AG08396 (cell line): Measurements from ENCODE around the gene PIM3.

ENCODE experiments used
- DNase-seq: peaks from one replicate; pipeline ENCODE4 v3.0.0; 2012; ENCODE audit warnings: low spot score, mixed read lengths

The PIM3 gene

GRCh38 chr22:49928555-49929210 lies 31.9 kb upstream of the PIM3 start:
- DNase-seq: no peak

GRCh38 chr22:49929211-49929979 lies 31.2 kb upstream of the PIM3 start:
- peak; percentile 92 for DNase-seq

GRCh38 chr22:49929994-49930575 lies 30.5 kb upstream of the PIM3 start:
- DNase-seq: no peak

GRCh38 chr22:49930596-49931412 lies 29.8 kb upstream of the PIM3 start:
- peak; percentile 78 for DNase-seq

GRCh38 chr22:49933236-49934159 lies 27.1 kb upstream of the PIM3 start:
- no peak for DNase-seq

GRCh38 chr22:49934160-49934890 lies 26.2 kb upstream of the PIM3 start:
- DNase-seq: no peak

- peak; percentile 84 for DNase-seq
Measured at GRCh38 chr22:49934891-49935557, 25.5 kb upstream of the PIM3 start.

GRCh38 chr22:49935561-49935960 lies 25.0 kb upstream of the PIM3 start:
- no peak for DNase-seq

GRCh38 chr22:49936018-49936972 lies 24.3 kb upstream of the PIM3 start:
- peak; percentile 86 for DNase-seq

GRCh38 chr22:49936973-49937757 lies 23.4 kb upstream of the PIM3 start:
- DNase-seq: no peak

- DNase-seq: no peak
Measured at GRCh38 chr22:49937758-49938564, 22.6 kb upstream of the PIM3 start.

- DNase-seq: no peak
Measured at GRCh38 chr22:49938565-49939136, 21.9 kb upstream of the PIM3 start.

- no peak for DNase-seq
Measured at GRCh38 chr22:49941507-49942316, 18.9 kb upstream of the PIM3 start.

GRCh38 chr22:49942565-49943404 lies 17.8 kb upstream of the PIM3 start:
- no peak for DNase-seq

GRCh38 chr22:49943405-49943765 lies 17.2 kb upstream of the PIM3 start:
- DNase-seq: no peak
